Fibroblast of pulmonary artery (primary cell): ENCODE results near the gene TBX2.

Experiments
- DNase-seq: peaks from one replicate; pipeline ENCODE4 v3.0.0-alpha.2; 2010; ENCODE audit warnings: low read depth
- H3K4me3 ChIP-seq: replicated peaks from 2 replicates; pipeline ENCODE4 v1.5.1; 2011; ENCODE audit warnings: low read depth, mild to moderate bottlenecking, control low read depth, low read length, moderate library complexity
- CTCF ChIP-seq: IDR thresholded peaks from 2 replicates; pipeline ENCODE4 v1.5.1; 2011; ENCODE audit warnings: mild to moderate bottlenecking, control low read depth, low read length, inconsistent platforms; ENCODE audit errors: missing control alignments

The TBX2 gene

GRCh38 chr17:61449707-61450640 lies 50.3 kb downstream of the TBX2 start:
- no peak overlapping the region for H3K4me3 ChIP-seq
- no peak for TF ChIP-seq CTCF
- no peak for DNase-seq

GRCh38 chr17:61450641-61451537 lies 51.2 kb downstream of the TBX2 start:
- no peak for TF ChIP-seq CTCF
- no peak for DNase-seq
- H3K4me3 ChIP-seq = no peak overlapping the region

- no peak for DNase-seq
- H3K4me3 ChIP-seq = no peak overlapping the region
- TF ChIP-seq CTCF = no peak
Measured at GRCh38 chr17:61451538-61452300, 52.1 kb downstream of the TBX2 start.

GRCh38 chr17:61452301-61453290 lies 53.0 kb downstream of the TBX2 start, which contains the start of gene TBX4:
Gene TBX4 (plus strand): TSS chr17:61452422. CDS start chr17:61456491, 4,069 bp downstream.
- DNase-seq = no peak
- no peak for TF ChIP-seq CTCF
- no peak within 1 kb of the TSS for H3K4me3 ChIP-seq

- no peak overlapping the region for H3K4me3 ChIP-seq
- TF ChIP-seq CTCF = no peak
- DNase-seq = no peak
Measured at GRCh38 chr17:61453566-61454380, 54.1 kb downstream of the TBX2 start.
